ENCODE measurements around the gene DPYD.

The DPYD gene

DNA sequence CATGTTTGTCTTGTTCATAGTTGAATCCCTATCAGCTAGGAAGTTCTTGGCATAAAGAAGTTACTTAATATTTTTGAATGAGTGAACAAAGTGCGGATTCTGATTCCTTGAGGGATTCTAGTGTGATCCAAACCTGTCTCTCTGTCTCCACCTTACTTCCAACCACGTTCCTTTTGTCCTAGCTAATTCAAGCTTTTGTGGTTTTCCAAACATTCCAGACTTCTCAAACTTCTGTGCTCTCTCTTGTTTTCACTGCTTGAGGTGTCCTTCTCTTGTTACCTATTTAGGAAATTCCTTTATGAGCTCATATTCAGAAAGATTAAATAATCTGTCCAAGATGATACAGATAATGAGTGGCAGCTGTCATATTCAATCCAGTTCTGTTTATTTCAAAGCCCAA, 846.1 kb downstream of the DPYD start:
- ChIA-PET CTCF (no interaction called here), POLR2A (no interaction called here)
- DNase-seq (ENCODE audit: low read depth, low spot score), result no peak
- H3K4me3 ChIP-seq (ENCODE audit: low read depth, low read length), result no peak overlapping the region
- TF ChIP-seq, protein P1, sequence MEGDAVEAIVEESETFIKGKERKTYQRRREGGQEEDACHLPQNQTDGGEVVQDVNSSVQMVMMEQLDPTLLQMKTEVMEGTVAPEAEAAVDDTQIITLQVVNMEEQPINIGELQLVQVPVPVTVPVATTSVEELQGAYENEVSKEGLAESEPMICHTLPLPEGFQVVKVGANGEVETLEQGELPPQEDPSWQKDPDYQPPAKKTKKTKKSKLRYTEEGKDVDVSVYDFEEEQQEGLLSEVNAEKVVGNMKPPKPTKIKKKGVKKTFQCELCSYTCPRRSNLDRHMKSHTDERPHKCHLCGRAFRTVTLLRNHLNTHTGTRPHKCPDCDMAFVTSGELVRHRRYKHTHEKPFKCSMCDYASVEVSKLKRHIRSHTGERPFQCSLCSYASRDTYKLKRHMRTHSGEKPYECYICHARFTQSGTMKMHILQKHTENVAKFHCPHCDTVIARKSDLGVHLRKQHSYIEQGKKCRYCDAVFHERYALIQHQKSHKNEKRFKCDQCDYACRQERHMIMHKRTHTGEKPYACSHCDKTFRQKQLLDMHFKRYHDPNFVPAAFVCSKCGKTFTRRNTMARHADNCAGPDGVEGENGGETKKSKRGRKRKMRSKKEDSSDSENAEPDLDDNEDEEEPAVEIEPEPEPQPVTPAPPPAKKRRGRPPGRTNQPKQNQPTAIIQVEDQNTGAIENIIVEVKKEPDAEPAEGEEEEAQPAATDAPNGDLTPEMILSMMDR (IDR thresholded peaks at IDR 0.05; ENCODE audit: insufficient read depth, low read length, missing control alignments), result no peak

DNA sequence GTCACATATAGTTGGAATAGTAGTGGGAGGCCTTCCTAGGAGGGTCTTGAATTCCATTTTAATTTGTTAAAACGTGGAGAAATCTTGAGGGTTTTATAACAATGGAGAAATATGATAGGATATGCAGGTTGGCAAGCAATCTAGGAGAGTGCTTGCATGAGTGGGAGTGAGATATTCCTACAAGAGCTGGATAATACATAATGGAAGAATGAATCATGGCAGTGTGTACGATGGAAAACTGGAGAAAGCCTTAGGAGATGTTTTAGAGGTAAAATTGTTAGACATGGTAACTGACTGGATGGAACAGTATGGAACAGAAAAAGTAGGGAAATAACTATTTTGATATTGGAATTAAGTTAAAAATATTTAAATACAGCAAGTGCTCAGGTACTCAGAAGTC, 846.9 kb downstream of the DPYD start:
- no peak overlapping the region for H3K4me3 ChIP-seq (ENCODE audit: low read depth, low read length)
- DNase-seq (ENCODE audit: low read depth, low spot score), result no peak
- CTCF ChIA-PET, result no interaction called here
- TF ChIP-seq, protein P1 (IDR thresholded peaks at IDR 0.05; ENCODE audit: insufficient read depth, low read length, missing control alignments), result no peak
- POLR2A ChIA-PET, result no interaction called here

DNA sequence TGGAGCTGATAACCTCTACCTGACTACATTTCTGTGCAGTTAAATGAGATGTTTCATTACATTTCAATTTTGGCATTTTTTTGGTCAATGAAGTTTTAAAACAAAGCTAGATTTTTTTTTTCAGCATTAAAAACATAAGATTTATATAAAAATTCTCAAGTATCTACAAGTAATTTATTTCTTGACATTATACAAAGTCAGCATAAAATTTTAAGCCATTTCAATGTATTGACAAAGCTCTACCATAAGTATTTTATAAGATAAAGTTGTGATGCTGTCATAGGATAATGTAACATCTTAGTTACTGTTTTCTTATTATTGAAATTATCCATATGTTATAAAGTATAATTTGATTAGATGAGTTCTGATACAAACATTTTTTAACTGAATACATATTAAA, 847.7 kb downstream of the DPYD start:
- TF ChIP-seq, protein P1 (IDR thresholded peaks at IDR 0.05; ENCODE audit: insufficient read depth, low read length, missing control alignments), result no peak
- ChIA-PET CTCF (no interaction called here), POLR2A (no interaction called here)
- H3K4me3 ChIP-seq (ENCODE audit: low read depth, low read length), result no peak overlapping the region
- no peak for DNase-seq (ENCODE audit: low read depth, low spot score)

DNA sequence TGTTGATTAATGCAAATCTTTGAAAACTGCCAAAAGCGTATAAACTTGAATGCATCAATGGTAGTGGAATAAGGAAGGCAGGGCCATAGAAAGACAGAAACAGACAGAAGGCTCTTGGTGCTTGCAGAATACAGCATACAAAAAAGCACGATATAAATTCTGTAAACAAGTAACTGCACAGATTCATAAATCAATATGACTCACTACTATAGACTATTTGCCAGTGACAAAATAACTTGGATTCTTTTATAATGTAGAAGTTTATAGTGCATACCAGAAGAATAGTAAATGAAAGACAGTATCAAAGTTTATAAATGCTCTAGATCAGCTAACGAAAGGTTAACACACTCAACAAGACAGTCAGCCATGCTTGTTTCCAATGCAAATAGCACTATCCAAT, 849.7 kb downstream of the DPYD start:
- ChIA-PET CTCF (no interaction called here), POLR2A (no interaction called here)
- TF ChIP-seq, protein P1 (IDR thresholded peaks at IDR 0.05; ENCODE audit: insufficient read depth, low read length, missing control alignments), result no peak
- no peak for DNase-seq (ENCODE audit: low read depth, low spot score)
- no peak overlapping the region for H3K4me3 ChIP-seq (ENCODE audit: low read depth, low read length)

DNA sequence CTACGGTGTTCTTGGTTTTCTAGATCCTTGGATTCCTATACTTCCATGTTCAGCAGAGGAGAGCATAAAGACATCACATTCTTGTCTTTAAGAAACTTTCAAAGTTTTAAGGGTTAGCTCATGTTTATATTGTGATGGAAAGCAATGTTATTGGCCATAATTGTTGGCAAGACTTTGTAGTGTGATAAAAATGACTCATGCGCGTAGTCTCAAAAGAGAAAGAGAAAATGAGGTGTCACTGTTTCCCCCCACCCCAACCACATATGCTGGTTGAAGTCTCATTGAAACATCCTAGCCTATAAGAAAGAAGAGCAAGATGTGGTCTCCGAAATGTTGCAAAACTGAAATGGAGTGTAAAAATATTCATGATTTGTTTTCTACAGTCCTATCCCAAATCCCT, 850.5 kb downstream of the DPYD start:
- ChIA-PET CTCF (no interaction called here), POLR2A (no interaction called here)
- DNase-seq (ENCODE audit: low read depth, low spot score), result no peak
- H3K4me3 ChIP-seq (ENCODE audit: low read depth, low read length), result no peak overlapping the region
- TF ChIP-seq, protein P1 (IDR thresholded peaks at IDR 0.05; ENCODE audit: insufficient read depth, low read length, missing control alignments), result no peak

DNA sequence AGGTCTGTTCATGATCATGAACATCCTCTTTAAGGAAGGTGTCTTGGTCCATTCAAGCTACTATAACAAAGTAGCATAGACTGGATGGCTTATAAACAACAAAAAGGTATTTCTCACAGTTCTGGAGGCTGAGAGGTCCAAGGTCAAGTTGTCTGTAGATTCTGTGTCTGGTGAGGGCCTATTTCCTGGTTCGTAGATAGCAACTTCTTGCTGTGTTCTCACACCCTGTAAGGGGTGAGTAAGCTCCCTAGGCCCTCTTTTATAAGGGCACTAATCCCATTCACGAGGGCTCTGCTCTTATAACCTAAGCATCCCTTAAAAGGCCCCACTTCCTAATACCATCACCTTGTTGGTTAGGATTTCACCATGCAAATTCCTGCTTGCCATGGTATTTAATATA, 851.5 kb downstream of the DPYD start:
- ChIA-PET POLR2A (no interaction called here), CTCF (interaction anchor here (1.9 kb wide), 1 partner anchor 10 kb away, joined by 5 read pairs; no protein-coding TSS in a partner anchor)
- DNase-seq (ENCODE audit: low read depth, low spot score), result no peak
- TF ChIP-seq, protein P1 (IDR thresholded peaks at IDR 0.05; ENCODE audit: insufficient read depth, low read length, missing control alignments), result no peak
- H3K4me3 ChIP-seq (ENCODE audit: low read depth, low read length), result no peak overlapping the region

Measured in AG04449 (cell line).